ENCODE results near the gene STRAP. TPM values are rescaled to one million over a fixed set of nuclear protein-coding genes. Genes with fewer than 3 reads are reported as not detected.

STRAP gene
- total and polyA plus RNA-seq, 4 donors: 33.5 to 63.8 (median 48.1) TPM

- no peak for DNase-seq (ENCODE audit: low spot score)
- Histone ChIP-seq H3K9me3 (ENCODE audit: control insufficient read depth in 4 of 4, low read length in 3 of 4) (peaks cover 0 to 2% (median 0%) of the 10 kb centered on the region in 4 donors), H3K36me3 (ENCODE audit: control insufficient read depth in 4 of 4, insufficient read depth in 3 of 4, low read depth in 1 of 4, low read length in 3 of 4) (no peaks in the 10 kb centered on the region), H3K9ac (ENCODE audit: low read depth in 1 of 2, low read length in 2 of 2) (no peak overlapping the region), H3K4me3 (ENCODE audit: low read depth in 1 of 3, low read length in 3 of 3) (no peak overlapping the region), H3K27ac (ENCODE audit: low read depth in 1 of 2, low read length in 2 of 2) (no peak overlapping the region), H3K27me3 (ENCODE audit: control insufficient read depth in 4 of 4, insufficient read depth in 4 of 4, low read length in 3 of 4) (no peaks in the 10 kb centered on the region), H3K4me1 (ENCODE audit: control insufficient read depth in 4 of 4, insufficient read depth in 4 of 4, low read length in 3 of 4) (peaks cover 0 to 21% (median 5%) of the 10 kb centered on the region in 4 donors)
- WGBS: 88% methylated on average over 3 of the region's 3 CpGs
- TF ChIP-seq JUND (IDR thresholded peaks at IDR 0.05): no peak
- TF ChIP-seq REST (IDR thresholded peaks at IDR 0.05): no peak
- TF ChIP-seq HNF4A (conservative IDR thresholded peaks at IDR 0.05): no peak
- TF ChIP-seq RAD21 (IDR thresholded peaks at IDR 0.05): no peak
- TF ChIP-seq FOXA2 (IDR thresholded peaks at IDR 0.05): no peak
- no peak for TF ChIP-seq EGR1 (IDR thresholded peaks at IDR 0.05; ENCODE audit: low read depth in 2 of 2)
- no peak for TF ChIP-seq ATF3 (IDR thresholded peaks at IDR 0.05)
- TF ChIP-seq ZBTB33 (IDR thresholded peaks at IDR 0.05): no peak
- TF ChIP-seq HNF4G (IDR thresholded peaks at IDR 0.05): no peak
- no peak for TF ChIP-seq GABPA (IDR thresholded peaks at IDR 0.05 in 1 of 2, conservative IDR thresholded peaks at IDR 0.05 in 1 of 2)
- TF ChIP-seq YY1 (IDR thresholded peaks at IDR 0.05): no peak
- no peak for TF ChIP-seq SP1 (IDR thresholded peaks at IDR 0.05)
- no peak for TF ChIP-seq MAX (IDR thresholded peaks at IDR 0.05)
- TF ChIP-seq CTCF (IDR thresholded peaks at IDR 0.05; ENCODE audit: low read depth, low read length, missing input control): no peak
- no peak for TF ChIP-seq RXRA (IDR thresholded peaks at IDR 0.05)
- TF ChIP-seq FOXA1 (IDR thresholded peaks at IDR 0.05): no peak
- no peak for TF ChIP-seq TAF1 (conservative IDR thresholded peaks at IDR 0.05)
- TF ChIP-seq NR2F2 (IDR thresholded peaks at IDR 0.05): no peak
Observed at GRCh38 chr12:15932971-15933370, 50.8 kb downstream of the STRAP start.

Data from liver (tissue), 9 donors.